ENCODE results near the gene CFAP73.
"Not testable (repeated sequence)": the region's sequence is repeated elsewhere in the genome, so short reads cannot be mapped to it uniquely, and the experiment has no call there.

Gene CFAP73

GRCh38 chr12:113120670-113121370, 28.7 kb upstream of the CFAP73 start:
- no peak for DNase-seq

GRCh38 chr12:113127791-113128199, 21.7 kb upstream of the CFAP73 start:
- no peak for DNase-seq

- no peak for DNase-seq
Measured at GRCh38 chr12:113128802-113129663, 20.5 kb upstream of the CFAP73 start.

- DNase-seq, result no peak
Measured at GRCh38 chr12:113129664-113130456, 19.7 kb upstream of the CFAP73 start.

GRCh38 chr12:113130457-113131135, 18.9 kb upstream of the CFAP73 start:
- DNase-seq, result no peak

- DNase-seq, result no peak
Measured at GRCh38 chr12:113131556-113131955, 18.0 kb upstream of the CFAP73 start.

- no peak for DNase-seq
Measured at GRCh38 chr12:113133036-113133435, 16.5 kb upstream of the CFAP73 start.

- DNase-seq, result no peak
Measured at GRCh38 chr12:113133666-113134065, 15.9 kb upstream of the CFAP73 start.

- DNase-seq, result no peak
Measured at GRCh38 chr12:113134071-113134470, 15.5 kb upstream of the CFAP73 start.

- no peak for DNase-seq
Measured at GRCh38 chr12:113134521-113134951, 15.0 kb upstream of the CFAP73 start.

GRCh38 chr12:113135178-113136127, 14.1 kb upstream of the CFAP73 start, which contains the start of gene RASAL1:
RASAL1 (minus strand) TSS chr12:113135761; CDS start chr12:113135462, 299 bp downstream.
- peak; percentile 28 to 84 (median 72) for DNase-seq

- peak in 1 of 4 experiments; percentile 48 for DNase-seq
Measured at GRCh38 chr12:113136128-113136989, 13.2 kb upstream of the CFAP73 start.

- DNase-seq, result no peak
Measured at GRCh38 chr12:113136990-113137511, 12.5 kb upstream of the CFAP73 start.

GRCh38 chr12:113137861-113138783, 11.4 kb upstream of the CFAP73 start:
- DNase-seq, result no peak

- DNase-seq, result no peak
Measured at GRCh38 chr12:113138826-113139225, 10.7 kb upstream of the CFAP73 start.

GRCh38 chr12:113140706-113141105, 8.8 kb upstream of the CFAP73 start:
- no peak for DNase-seq

- DNase-seq, result not testable (repeated sequence)
Measured at GRCh38 chr12:113141716-113142115, 7.8 kb upstream of the CFAP73 start.

- DNase-seq, result no peak
Measured at GRCh38 chr12:113142173-113142885, 7.2 kb upstream of the CFAP73 start.

Data from activated naive CD4-positive, alpha-beta T cell (primary cell).